Tibial nerve (tissue), 4 donors: ENCODE data around the gene VEGFA.

Experiments used
- CTCF ChIP-seq, 5 experiments: fragments of 200-600 bp in 3 of 5; fragments of 450-650 bp in 2 of 5; sonication (generic) in 3 of 5; IDR thresholded peaks; one replicate each; pipeline ENCODE4 v1.5.1; 2016 to 2019; ENCODE audit warnings: antibody characterized with exemption in 5 of 5, mild to moderate bottlenecking in 3 of 5, moderate library complexity in 2 of 5
- EP300 ChIP-seq, 2 donors: sonication (generic); formaldehyde crosslinking; IDR thresholded peaks; one replicate each; pipeline ENCODE4 v1.6.1; 2017; ENCODE audit warnings: antibody characterized with exemption in 2 of 2, mild to moderate bottlenecking in 1 of 2
- POLR2A ChIP-seq, 2 donors: fragments of 450-650 bp; IDR thresholded peaks; one replicate each; pipeline ENCODE4 v1.6.1; 2017; ENCODE audit warnings: antibody characterized with exemption in 2 of 2, mild to moderate bottlenecking in 2 of 2, moderate library complexity in 2 of 2

GRCh38 chr6:43812850-43813578 lies 43.0 kb downstream of the VEGFA start:
- no peak for TF ChIP-seq CTCF (IDR thresholded peaks at IDR 0.05)
- no peak for TF ChIP-seq EP300 (IDR thresholded peaks at IDR 0.05)
- no peak for TF ChIP-seq POLR2A (IDR thresholded peaks at IDR 0.05)
